Measurements from ENCODE around the gene PLCL1. TPM values are rescaled to one million over a fixed set of nuclear protein-coding genes. Genes with fewer than 3 reads are reported as not detected.

The PLCL1 gene
- total RNA-seq, 1 donor from 2014 or later = 0.08 TPM

DNA sequence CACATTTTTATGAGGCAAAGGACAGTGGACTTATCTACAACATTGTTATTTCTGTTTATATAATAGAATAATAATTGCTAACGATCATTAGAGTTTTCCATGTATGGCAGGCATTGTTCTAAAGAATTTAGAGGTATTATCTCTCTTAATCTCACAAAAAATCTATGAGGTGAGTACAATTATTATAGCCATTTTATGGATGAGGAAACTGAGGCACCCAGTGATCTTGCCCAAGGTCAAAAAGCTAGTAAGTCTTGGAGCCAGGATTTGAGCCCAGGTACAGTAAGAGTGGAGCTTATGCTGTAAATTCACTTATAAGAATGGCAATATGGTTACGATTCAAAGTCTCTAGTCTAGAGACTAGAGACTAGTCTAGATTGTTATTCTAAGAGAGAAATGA lies 331.7 kb downstream of the PLCL1 start:
- Histone ChIP-seq H3K27me3 (ENCODE audit: control insufficient read depth, insufficient read depth, low read length) (no peaks in the 10 kb centered on the region), H3K36me3 (ENCODE audit: control insufficient read depth, insufficient read depth, low read length) (no peaks in the 10 kb centered on the region), H3K4me3 (ENCODE audit: low read depth, low read length) (no peak overlapping the region)
- no peak for DNase-seq (ENCODE audit: low read depth)
- TF ChIP-seq, protein P1, sequence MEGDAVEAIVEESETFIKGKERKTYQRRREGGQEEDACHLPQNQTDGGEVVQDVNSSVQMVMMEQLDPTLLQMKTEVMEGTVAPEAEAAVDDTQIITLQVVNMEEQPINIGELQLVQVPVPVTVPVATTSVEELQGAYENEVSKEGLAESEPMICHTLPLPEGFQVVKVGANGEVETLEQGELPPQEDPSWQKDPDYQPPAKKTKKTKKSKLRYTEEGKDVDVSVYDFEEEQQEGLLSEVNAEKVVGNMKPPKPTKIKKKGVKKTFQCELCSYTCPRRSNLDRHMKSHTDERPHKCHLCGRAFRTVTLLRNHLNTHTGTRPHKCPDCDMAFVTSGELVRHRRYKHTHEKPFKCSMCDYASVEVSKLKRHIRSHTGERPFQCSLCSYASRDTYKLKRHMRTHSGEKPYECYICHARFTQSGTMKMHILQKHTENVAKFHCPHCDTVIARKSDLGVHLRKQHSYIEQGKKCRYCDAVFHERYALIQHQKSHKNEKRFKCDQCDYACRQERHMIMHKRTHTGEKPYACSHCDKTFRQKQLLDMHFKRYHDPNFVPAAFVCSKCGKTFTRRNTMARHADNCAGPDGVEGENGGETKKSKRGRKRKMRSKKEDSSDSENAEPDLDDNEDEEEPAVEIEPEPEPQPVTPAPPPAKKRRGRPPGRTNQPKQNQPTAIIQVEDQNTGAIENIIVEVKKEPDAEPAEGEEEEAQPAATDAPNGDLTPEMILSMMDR (IDR thresholded peaks at IDR 0.05; ENCODE audit: insufficient read depth, low read length, poor library complexity, severe bottlenecking) = no peak

DNA sequence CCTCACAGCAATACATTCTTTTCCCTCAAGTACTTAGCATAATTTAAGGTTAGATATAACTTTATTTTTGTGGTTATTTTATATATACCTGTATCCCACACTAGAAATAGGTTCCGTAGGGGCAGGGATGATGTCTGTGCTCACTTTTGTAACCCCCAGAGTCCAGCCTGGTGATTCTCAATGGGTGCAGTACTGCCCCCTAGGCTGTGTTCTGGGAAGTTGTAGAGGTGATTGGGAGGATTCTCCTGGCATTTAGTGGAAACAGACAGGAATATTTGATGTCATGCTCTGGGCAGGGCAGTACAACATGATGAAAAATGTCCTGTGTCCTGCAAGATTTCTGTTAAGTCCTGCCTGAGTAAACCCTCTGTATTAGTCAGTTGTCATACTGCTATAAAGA lies 333.3 kb downstream of the PLCL1 start:
- no peaks in the 10 kb centered on the region for H3K27me3 ChIP-seq (ENCODE audit: control insufficient read depth, insufficient read depth, low read length)
- no peak overlapping the region for H3K4me3 ChIP-seq (ENCODE audit: low read depth, low read length)
- DNase-seq (ENCODE audit: low read depth) = no peak
- H3K36me3 ChIP-seq (ENCODE audit: control insufficient read depth, insufficient read depth, low read length) = no peaks in the 10 kb centered on the region
- TF ChIP-seq, protein P1 (IDR thresholded peaks at IDR 0.05; ENCODE audit: insufficient read depth, low read length, poor library complexity, severe bottlenecking) = no peak

DNA sequence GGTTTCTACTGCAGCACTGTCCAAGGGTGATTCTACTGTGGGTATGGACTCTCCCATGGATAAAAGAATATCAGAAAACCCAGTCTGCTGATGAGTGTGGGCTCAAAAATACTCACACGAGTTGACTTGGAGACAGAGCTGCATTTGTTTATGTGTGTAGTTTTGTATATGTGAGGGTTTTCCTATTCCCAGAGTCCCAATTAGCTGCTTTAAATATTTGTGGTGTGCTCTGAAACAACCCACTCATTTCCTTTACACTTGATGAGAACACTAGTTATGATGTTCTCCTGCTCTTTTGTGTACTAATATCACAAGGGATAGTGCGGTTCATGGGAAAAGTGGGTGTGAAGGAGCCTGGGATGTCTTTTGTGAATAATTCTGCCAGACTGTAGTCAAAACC lies 337.3 kb downstream of the PLCL1 start:
- DNase-seq (ENCODE audit: low read depth) = no peak
- Histone ChIP-seq H3K4me3 (ENCODE audit: low read depth, low read length) (no peak overlapping the region), H3K27me3 (ENCODE audit: control insufficient read depth, insufficient read depth, low read length) (no peaks in the 10 kb centered on the region), H3K36me3 (ENCODE audit: control insufficient read depth, insufficient read depth, low read length) (no peaks in the 10 kb centered on the region)
- TF ChIP-seq, protein P1 (IDR thresholded peaks at IDR 0.05; ENCODE audit: insufficient read depth, low read length, poor library complexity, severe bottlenecking) = no peak

DNA sequence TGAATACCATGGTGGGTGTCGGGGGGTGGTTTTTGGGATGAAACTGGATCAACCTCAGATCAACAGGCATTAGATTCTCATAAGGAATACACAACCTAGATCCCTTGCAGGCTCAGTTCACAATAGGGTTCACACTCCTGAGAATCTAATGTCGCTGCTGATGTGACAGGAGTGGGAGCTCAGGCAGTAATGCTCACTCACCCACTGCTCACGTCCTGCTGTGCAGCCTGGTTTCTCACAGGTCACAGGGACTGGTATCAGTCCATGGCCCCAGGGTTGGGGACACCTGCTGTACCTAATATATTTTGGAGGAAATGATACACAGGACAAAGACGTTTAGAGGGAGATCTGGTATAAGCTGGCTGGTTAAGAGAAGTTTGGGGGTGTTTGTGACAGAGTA lies 338.8 kb downstream of the PLCL1 start:
- no peaks in the 10 kb centered on the region for H3K36me3 ChIP-seq (ENCODE audit: control insufficient read depth, insufficient read depth, low read length)
- H3K27me3 ChIP-seq (ENCODE audit: control insufficient read depth, insufficient read depth, low read length) = no peaks in the 10 kb centered on the region
- no peak overlapping the region for H3K4me3 ChIP-seq (ENCODE audit: low read depth, low read length)
- no peak for DNase-seq (ENCODE audit: low read depth)
- TF ChIP-seq, protein P1 (IDR thresholded peaks at IDR 0.05; ENCODE audit: insufficient read depth, low read length, poor library complexity, severe bottlenecking) = no peak

DNA sequence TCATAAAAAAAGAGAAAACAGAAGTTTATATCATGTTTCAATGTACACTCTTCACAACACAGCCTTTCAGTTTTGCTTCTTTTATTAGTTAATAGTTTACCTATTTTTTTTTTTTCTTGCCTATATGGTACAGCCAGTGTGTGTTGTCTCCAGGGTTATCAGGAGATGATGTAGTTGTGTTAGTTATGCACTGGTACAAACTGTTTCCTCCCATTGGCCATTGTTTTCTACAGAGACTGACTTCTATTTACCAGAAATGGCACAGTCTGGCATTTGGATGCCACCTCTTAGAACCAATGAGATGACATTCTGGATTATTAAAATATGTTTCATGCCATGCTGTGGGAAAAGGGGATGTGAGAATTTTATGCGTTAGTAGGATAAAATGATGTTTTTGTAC lies 339.4 kb downstream of the PLCL1 start:
- DNase-seq (ENCODE audit: low read depth) = no peak
- H3K36me3 ChIP-seq (ENCODE audit: control insufficient read depth, insufficient read depth, low read length) = no peaks in the 10 kb centered on the region
- TF ChIP-seq, protein P1 (IDR thresholded peaks at IDR 0.05; ENCODE audit: insufficient read depth, low read length, poor library complexity, severe bottlenecking) = no peak
- no peak overlapping the region for H3K4me3 ChIP-seq (ENCODE audit: low read depth, low read length)
- H3K27me3 ChIP-seq (ENCODE audit: control insufficient read depth, insufficient read depth, low read length) = no peaks in the 10 kb centered on the region

DNA sequence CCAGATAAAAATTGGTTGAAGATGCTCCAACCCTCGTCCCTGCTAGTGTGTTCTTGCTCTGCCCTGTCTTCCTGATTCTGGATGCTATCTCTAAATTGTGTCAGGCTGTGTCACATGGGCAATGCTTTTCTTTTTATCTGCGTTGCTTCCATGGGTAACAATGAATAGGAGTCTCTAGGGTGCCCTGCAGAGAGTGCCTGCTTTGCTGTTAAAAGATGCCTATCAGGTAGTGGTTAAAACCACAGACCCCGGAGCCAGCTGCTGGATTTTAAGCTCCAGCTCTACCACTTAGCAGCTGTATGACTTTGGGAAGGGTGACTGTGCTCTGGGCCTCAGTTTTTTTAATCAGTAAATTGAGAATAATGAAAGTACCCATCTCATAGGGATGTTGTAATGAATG lies 340.3 kb downstream of the PLCL1 start:
- no peaks in the 10 kb centered on the region for H3K36me3 ChIP-seq (ENCODE audit: control insufficient read depth, insufficient read depth, low read length)
- TF ChIP-seq, protein P1 (IDR thresholded peaks at IDR 0.05; ENCODE audit: insufficient read depth, low read length, poor library complexity, severe bottlenecking) = no peak
- no peaks in the 10 kb centered on the region for H3K27me3 ChIP-seq (ENCODE audit: control insufficient read depth, insufficient read depth, low read length)
- no peak overlapping the region for H3K4me3 ChIP-seq (ENCODE audit: low read depth, low read length)
- no peak for DNase-seq (ENCODE audit: low read depth)

All from kidney epithelial cell (primary cell).